Mammary epithelial cell (primary cell): ENCODE results near the gene PTPN13.

ENCODE experiments used
- CTCF ChIP-seq, 2 donors: IDR thresholded peaks in 1 of 2; conservative IDR thresholded peaks in 1 of 2; 2 replicates each; pipeline ENCODE4 v1.5.1; 2011 to 2012; ENCODE audit warnings: inconsistent platforms in 2 of 2, low read length in 2 of 2, mild to moderate bottlenecking in 2 of 2, control low read depth in 1 of 2, low read depth in 1 of 2; ENCODE audit not compliant: insufficient read depth in 1 of 2; ENCODE audit errors: extremely low read depth in 1 of 2
- EZH2 ChIP-seq: IDR thresholded peaks from 2 replicates; pipeline ENCODE4 v1.6.1; 2012; ENCODE audit warnings: low read length, inconsistent platforms, borderline replicate concordance

DNA sequence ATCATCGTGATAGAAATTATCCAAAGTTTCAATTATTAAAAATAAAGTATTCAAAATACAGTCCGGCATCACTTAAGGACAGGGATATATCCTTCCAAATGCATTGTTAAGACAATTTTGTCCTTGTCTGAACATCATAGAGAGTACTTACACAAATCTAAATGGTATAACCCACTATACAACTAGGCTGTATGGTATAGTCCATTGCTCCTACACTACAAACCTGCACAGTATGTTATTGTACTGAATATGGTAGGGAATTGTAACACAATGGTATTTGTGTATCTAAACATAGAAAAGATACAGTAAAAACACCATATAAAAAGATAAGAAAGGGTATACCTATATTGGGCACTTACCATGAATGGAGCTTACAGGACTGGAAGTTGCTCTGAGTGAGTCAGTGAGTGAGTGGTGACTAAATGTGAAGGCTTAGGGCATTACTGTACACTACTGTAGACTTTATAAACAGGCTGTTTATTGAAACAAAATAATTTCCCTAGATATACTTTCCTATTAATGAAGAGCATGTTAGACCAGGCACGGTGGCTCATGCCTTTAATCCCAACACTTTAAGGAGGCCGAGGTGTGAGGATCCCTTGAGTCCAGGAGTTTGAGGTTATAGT, 44.8 kb upstream of the PTPN13 start:
- TF ChIP-seq CTCF (conservative IDR thresholded peaks at IDR 0.05 in 1 of 2, IDR thresholded peaks at IDR 0.05 in 1 of 2; ENCODE audit: extremely low read depth in 1 of 2, insufficient read depth in 1 of 2, low read depth in 1 of 2, low read length in 2 of 2) (no peak), EZH2 (no peak)
